IMR-90 (cell line): Measurements from ENCODE around the gene NRDC. TPM values are rescaled to one million over a fixed set of nuclear protein-coding genes. Genes with fewer than 3 reads are reported as not detected.

Source experiments
- ATAC-seq: fragments of 200-7000 bp; cut with Tn5 transposase; 2 replicates; pipeline ENCODE4 v1.9.1; 2020; ENCODE audit warnings: low read depth, mild to moderate bottlenecking, moderate library complexity
- BruUV-seq: library from RNA; stranded (reverse); fragments of 400-500 nt; replicated peaks from 2 replicates; lab custom pipeline; 2021; lab: Mats Ljungman, UMichigan
- CTCF ChIA-PET: fragments of 300-600 bp; formaldehyde crosslinking; extraction: SDS; loops from one replicate; lab custom pipeline; 2021; ENCODE audit warnings: antibody characterized with exemption; lab: Yijun Ruan, JAX
- POLR2A ChIA-PET: fragments of 300-600 bp; sonication (Branson Sonifier 250); formaldehyde crosslinking; loops from one replicate; lab custom pipeline; 2022; ENCODE audit warnings: antibody characterized with exemption; ENCODE audit not compliant: unreplicated experiment; lab: Charles Lee
- DNase-seq: peaks from one replicate; pipeline ENCODE4 v3.0.0; 2013
- H2AFZ ChIP-seq: replicated peaks from 2 replicates; pipeline ENCODE3; 2013; ENCODE audit warnings: low read length, mild to moderate bottlenecking; ENCODE audit not compliant: poor library complexity
- H2AK5ac ChIP-seq: 2 replicates; pipeline ENCODE4 v1.6.1; 2013; ENCODE audit warnings: low read depth, low read length, inconsistent platforms
- H2AK9ac ChIP-seq: replicated peaks from 2 replicates; pipeline ENCODE3; 2013; ENCODE audit warnings: mild to moderate bottlenecking, low read depth, low read length, moderate library complexity; ENCODE audit not compliant: poor library complexity
- H2BK120ac ChIP-seq: 2 replicates; pipeline ENCODE4 v1.6.1; 2013; ENCODE audit warnings: low read depth, low read length, inconsistent platforms
- H2BK15ac ChIP-seq: 3 replicates; pipeline ENCODE4 v1.6.1; 2013; ENCODE audit warnings: low read depth, low read length, inconsistent platforms
- H2BK20ac ChIP-seq: 2 replicates; pipeline ENCODE4 v1.6.1; 2013; ENCODE audit warnings: low read depth, mild to moderate bottlenecking, inconsistent platforms, low read length, moderate library complexity
- H2BK5ac ChIP-seq: 2 replicates; pipeline ENCODE4 v1.6.1; 2013; ENCODE audit warnings: mild to moderate bottlenecking, low read depth, low read length, inconsistent platforms; ENCODE audit not compliant: poor library complexity, severe bottlenecking
- H3K14ac ChIP-seq: replicated peaks from 2 replicates; pipeline ENCODE4 v1.6.1; 2013; ENCODE audit warnings: low read depth, low read length, inconsistent platforms
- H3K18ac ChIP-seq: 2 replicates; pipeline ENCODE4 v1.6.1; 2013; ENCODE audit warnings: low read depth, low read length, control low read depth
- H3K23ac ChIP-seq: 2 replicates; pipeline ENCODE4 v1.6.1; 2013; ENCODE audit warnings: low read depth, low read length, inconsistent platforms
- H3K27ac ChIP-seq: 2 replicates; pipeline ENCODE4 v1.5.1; 2013; ENCODE audit warnings: mild to moderate bottlenecking, control low read depth, low read length; ENCODE audit not compliant: insufficient read depth
- H3K27me3 ChIP-seq: 2 replicates; pipeline ENCODE4 v1.6.1; 2013; ENCODE audit warnings: low read length; ENCODE audit not compliant: control insufficient read depth, insufficient read depth
- H3K36me3 ChIP-seq: 2 replicates; pipeline ENCODE4 v1.6.1; 2013; ENCODE audit warnings: low read length, mixed read lengths; ENCODE audit not compliant: control insufficient read depth, insufficient read depth
- H3K4ac ChIP-seq: 2 replicates; pipeline ENCODE4 v1.6.1; 2013; ENCODE audit warnings: low read depth, low read length, inconsistent platforms
- H3K4me1 ChIP-seq: 2 replicates; pipeline ENCODE4 v1.6.1; 2013; ENCODE audit warnings: low read length, mixed read lengths; ENCODE audit not compliant: control insufficient read depth, insufficient read depth
- H3K4me2 ChIP-seq: 2 replicates; pipeline ENCODE4 v1.6.1; 2013; ENCODE audit warnings: low read depth, mild to moderate bottlenecking, control low read depth, low read length, moderate library complexity
- H3K4me3 ChIP-seq: 2 replicates; pipeline ENCODE4 v1.5.1; 2013; ENCODE audit warnings: low read depth, mild to moderate bottlenecking, control low read depth, low read length, moderate library complexity; ENCODE audit not compliant: insufficient read depth
- H3K56ac ChIP-seq: 2 replicates; pipeline ENCODE4 v1.6.1; 2013; ENCODE audit warnings: low read length, inconsistent platforms; ENCODE audit not compliant: insufficient read depth; ENCODE audit errors: extremely low read depth
- H3K79me1 ChIP-seq, 2 experiments: 2 replicates each; pipeline ENCODE4 v1.6.1; 2013; ENCODE audit warnings: low read length in 2 of 2, inconsistent platforms in 1 of 2, low read depth in 1 of 2
- H3K9ac ChIP-seq: 2 replicates; pipeline ENCODE4 v1.6.1; 2013; ENCODE audit warnings: low read depth, low read length, control low read depth
- H3K9me1 ChIP-seq: 2 replicates; pipeline ENCODE4 v1.6.1; 2013; ENCODE audit warnings: low read length, inconsistent platforms; ENCODE audit not compliant: insufficient read depth
- H3K9me3 ChIP-seq: 2 replicates; pipeline ENCODE4 v1.6.1; 2013; ENCODE audit warnings: low read length; ENCODE audit not compliant: control insufficient read depth, insufficient read depth
- H4K20me1 ChIP-seq: 2 replicates; pipeline ENCODE4 v1.6.1; 2013; ENCODE audit warnings: low read length, inconsistent platforms; ENCODE audit not compliant: insufficient read depth
- H4K5ac ChIP-seq: 2 replicates; pipeline ENCODE4 v1.6.1; 2013; ENCODE audit warnings: mild to moderate bottlenecking, low read depth, low read length, control low read depth
- H4K8ac ChIP-seq, 2 experiments: 2 replicates each; pipeline ENCODE4 v1.6.1; 2013; ENCODE audit warnings: low read depth in 2 of 2, low read length in 2 of 2, control low read depth in 1 of 2, inconsistent platforms in 1 of 2
- H4K91ac ChIP-seq: 2 replicates; pipeline ENCODE4 v1.6.1; 2013; ENCODE audit warnings: low read depth, low read length, inconsistent platforms; ENCODE audit not compliant: insufficient read depth
- BHLHE40 ChIP-seq: fragments of 150-350 bp; IDR thresholded peaks from 2 replicates; pipeline ENCODE4 v1.6.1; 2016; ENCODE audit warnings: mild to moderate bottlenecking, low read depth, low read length
- CEBPB ChIP-seq: IDR thresholded peaks from 2 replicates; pipeline ENCODE4 v1.6.1; 2012; ENCODE audit warnings: low read depth, low read length, improper control_type of control experiment
- CTCF ChIP-seq: conservative IDR thresholded peaks from 2 replicates; pipeline ENCODE4 v1.5.1; 2012; ENCODE audit warnings: mild to moderate bottlenecking, low read depth, low read length, improper control_type of control experiment
- ELK1 ChIP-seq: fragments of 150-350 bp; IDR thresholded peaks from 2 replicates; pipeline ENCODE4 v1.6.1; 2016; ENCODE audit warnings: low read depth, mild to moderate bottlenecking, low read length, moderate library complexity, borderline replicate concordance
- FOS ChIP-seq: fragments of 150-350 bp; IDR thresholded peaks from 2 replicates; pipeline ENCODE4 v1.6.1; 2016; ENCODE audit warnings: low read depth, low read length
- MAZ ChIP-seq: IDR thresholded peaks from 2 replicates; pipeline ENCODE4 v1.6.1; 2012; ENCODE audit warnings: low read depth, mild to moderate bottlenecking, low read length, improper control_type of control experiment, moderate library complexity, borderline replicate concordance
- NFE2L2 ChIP-seq: fragments of 150-350 bp; IDR thresholded peaks from 2 replicates; pipeline ENCODE4 v1.6.1; 2016; ENCODE audit warnings: low read depth, mild to moderate bottlenecking, low read length
- POLR2A ChIP-seq: IDR thresholded peaks from 2 replicates; pipeline ENCODE4 v1.6.1; 2012; ENCODE audit warnings: mild to moderate bottlenecking, low read depth, low read length
- RAD21 ChIP-seq: IDR thresholded peaks from 2 replicates; pipeline ENCODE4 v1.6.1; 2012; ENCODE audit warnings: low read length, improper control_type of control experiment
- RCOR1 ChIP-seq: IDR thresholded peaks from 2 replicates; pipeline ENCODE4 v1.6.1; 2012; ENCODE audit warnings: mild to moderate bottlenecking, low read length, improper control_type of control experiment; ENCODE audit not compliant: insufficient replicate concordance
- USF2 ChIP-seq: fragments of 150-350 bp; IDR thresholded peaks from 2 replicates; pipeline ENCODE4 v1.6.1; 2017; ENCODE audit warnings: mild to moderate bottlenecking, antibody characterized with exemption, low read length, low read depth
- WGBS, 2 experiments: methylation state at CpG; one replicate each; pipeline versions ENCODE4 v1.1.5 to v1.1.7; 2013; ENCODE audit warnings: missing lambda C conversion rate in 2 of 2; ENCODE audit not compliant: insufficient read length in 1 of 2; ENCODE audit errors: extremely low coverage in 2 of 2; 5-methylcytosine and 5-hydroxymethylcytosine counted together
- dilution Hi-C: fragments of 300-500 bp; cut with HindIII; formaldehyde crosslinking; loops from one replicate; pipeline ENCODE4 v1.14.3; 2018; ENCODE audit warnings: low sequenced_read_pairs; ENCODE audit not compliant: unreplicated experiment
- in situ Hi-C: fragments of 300-500 bp; cut with MboI; formaldehyde crosslinking; loops from 3 replicates; pipeline ENCODE4 v1.14.3; 2019; ENCODE audit warnings: low sequenced_read_pairs, inconsistent platforms, mixed read lengths
- intact Hi-C: fragments of 100-400 bp; cut with micrococcal nuclease; formaldehyde crosslinking; loops from 2 replicates; pipeline ENCODE4 v1.10.0; 2022
- polyA plus RNA-seq, 3 experiments: library from polyadenylated mRNA; depleted of rRNA; stranded (reverse); fragments of >200 nt; gene quantifications; 2 replicates each; pipeline ENCODE4 v1.2.3, GENCODE V29; 2012; ENCODE audit warnings: low replicate concordance in 1 of 3
- total RNA-seq: library from RNA; depleted of rRNA; stranded (reverse); fragments of >200 nt; gene quantifications from 2 replicates; pipeline ENCODE4 v1.2.3, GENCODE V29; 2012

NRDC gene
- total and polyA plus RNA-seq, 2 of the 4 experiments (the other 2 are of a cell fraction): 75.8 to 84.7 TPM

- Histone ChIP-seq H2BK20ac (peak overlapping the region; percentile 54), H3K79me1 (peaks cover 49 to 70% of the 10 kb centered on the region in 2 experiments), H2AFZ (no peak overlapping the region), H3K36me3 (peaks cover 11% of the 10 kb centered on the region; the same call in 1 of the 2 replicates), H3K27ac (no peak overlapping the region), H4K8ac (peak overlapping the region; percentile 65 to 79; a peak in 3 of 4 replicates), H3K4ac (peak overlapping the region; percentile 75), H3K27me3 (no peaks in the 10 kb centered on the region), H3K4me3 (no peak overlapping the region), H2AK9ac (no peak overlapping the region), H3K4me1 (peaks cover 35% of the 10 kb centered on the region), H2BK15ac (peak overlapping the region; percentile 79; the same call in 1 of the 3 replicates), H3K9me3 (no peaks in the 10 kb centered on the region), H2AK5ac (peak overlapping the region; percentile 74; the same call in 1 of the 2 replicates), H2BK5ac (peak overlapping the region; percentile 60), H4K5ac (peak overlapping the region; percentile 66; the same call in 1 of the 2 replicates), H3K23ac (0 out of 2 replicates have a peak overlapping the region, but pooled peaks have one; percentile 60), H4K20me1 (no peaks in the 10 kb centered on the region), H3K9me1 (peaks cover 39% of the 10 kb centered on the region), H4K91ac (no peak overlapping the region; the same call in 1 of the 2 replicates), H3K9ac (no peak overlapping the region), H3K56ac (no peak overlapping the region), H3K4me2 (no peak overlapping the region), H3K18ac (no peak overlapping the region; the same call in 1 of the 2 replicates), H3K14ac (peak overlapping the region; percentile 67; the same call in 1 of the 2 replicates), H2BK120ac (peak overlapping the region; percentile 61; the same call in 1 of the 2 replicates)
- POLR2A ChIA-PET: no interaction called here
- CTCF ChIA-PET: no interaction called here
- BruUV-seq: no TSS peak
- dilution Hi-C loops (no loop called here), intact Hi-C loops (no loop called here), in situ Hi-C loops (no loop called here)
- DNase-seq (no peak), ATAC-seq (no peak)
- 88% methylated on average over 7 of the region's 10 CpGs; no CpG with 5 or more reads in 1 of the 2 experiments for WGBS, 2 experiments
- TF ChIP-seq CEBPB: no peak
- no peak for TF ChIP-seq NFE2L2
- no peak for TF ChIP-seq CTCF
- TF ChIP-seq BHLHE40: no peak
- no peak for TF ChIP-seq FOS
- TF ChIP-seq POLR2A: no peak
- no peak for TF ChIP-seq RCOR1
- TF ChIP-seq USF2: no peak
- no peak for TF ChIP-seq RAD21
- no peak for TF ChIP-seq MAZ
- no peak for TF ChIP-seq ELK1
These were observed 41.2 kb upstream of the NRDC start for GRCh38 chr1:51919684-51920083.
